Gastrocnemius medialis (tissue), 4 donors: ENCODE measurements around the gene DCC. TPM values are rescaled to one million over a fixed set of nuclear protein-coding genes. Genes with fewer than 3 reads are reported as not detected.

ENCODE experiments used
- ATAC-seq, 2 donors: fragments of 150-250 bp; one replicate each; pipeline ENCODE4 v1.9.1; 2016
- DNase-seq, 2 donors: peaks; one replicate each; pipeline ENCODE4 v3.0.0-alpha.2; 2019
- H3K27ac ChIP-seq, 4 donors: fragments of 200-600 bp; sonication (generic); 1 replicate in 1 of 4; 2 replicates in 3 of 4; pipeline ENCODE4 v1.5.1; 2016 to 2018; ENCODE audit warnings: mild to moderate bottlenecking in 2 of 4, moderate library complexity in 1 of 4
- H3K27me3 ChIP-seq, 3 donors: fragments of 200-600 bp; sonication (generic) in 2 of 3; 1 replicate in 1 of 3; 2 replicates in 2 of 3; pipeline versions ENCODE4 v1.5.1 to v1.6.0; 2016 to 2019; ENCODE audit warnings: mild to moderate bottlenecking in 1 of 3, moderate library complexity in 1 of 3
- H3K36me3 ChIP-seq, 2 donors: fragments of 200-600 bp; sonication (generic) in 1 of 2; one replicate each; pipeline ENCODE4 v1.5.1; 2017 to 2018
- H3K4me1 ChIP-seq, 2 donors: fragments of 200-600 bp; sonication (generic) in 1 of 2; one replicate each; pipeline ENCODE4 v1.5.1; 2016 to 2017; ENCODE audit warnings: mild to moderate bottlenecking in 2 of 2
- H3K4me3 ChIP-seq, 4 donors: fragments of 200-600 bp; sonication (generic) in 3 of 4; 1 replicate in 1 of 4; 2 replicates in 3 of 4; pipeline ENCODE4 v1.5.1; 2016 to 2019; ENCODE audit warnings: mild to moderate bottlenecking in 2 of 4
- H3K9me3 ChIP-seq, 3 donors: fragments of 200-600 bp; sonication (generic) in 2 of 3; 1 replicate in 1 of 3; 2 replicates in 2 of 3; pipeline ENCODE4 v1.5.1; 2016 to 2019
- CTCF ChIP-seq, 5 experiments: fragments of 450-650 bp in 3 of 5; fragments of 200-600 bp in 2 of 5; sonication (generic) in 2 of 5; IDR thresholded peaks in 4 of 5; conservative IDR thresholded peaks in 1 of 5; 1 replicate in 4 of 5; 2 replicates in 1 of 5; pipeline ENCODE4 v1.5.1; 2016 to 2019; ENCODE audit warnings: antibody characterized with exemption in 5 of 5, mild to moderate bottlenecking in 3 of 5, moderate library complexity in 3 of 5
- POLR2A ChIP-seq, 2 donors: fragments of 450-650 bp; IDR thresholded peaks; one replicate each; pipeline ENCODE4 v1.6.1; 2017; ENCODE audit warnings: antibody characterized with exemption in 2 of 2, mild to moderate bottlenecking in 2 of 2, moderate library complexity in 2 of 2
- in situ Hi-C, 4 donors: fragments of 200-750 bp; cut with MboI; loops; one replicate each; pipeline versions ENCODE4 v1.15.0 to v1.8.0; 2017; ENCODE audit warnings: low sequenced_read_pairs in 4 of 4
- intact Hi-C: fragments of 100-400 bp; cut with DNase I; formaldehyde crosslinking; loops from one replicate; pipeline ENCODE4 v1.15.1; 2023; ENCODE audit warnings: low total_unique reads
- total RNA-seq, 4 donors: library from RNA; depleted of rRNA; stranded (reverse); fragments of >200 nt; gene quantifications; one replicate each; pipeline versions ENCODE4 v1.1.0 to v1.2.3, GENCODE V29; 2016

DCC gene
- total RNA-seq, 4 donors from 2014 or later = not detected

- DNase-seq = no peak
- Histone ChIP-seq H3K27me3 (no peaks in the 10 kb centered on the region), H3K9me3 (no peaks in the 10 kb centered on the region), H3K4me3 (no peak overlapping the region), H3K36me3 (no peaks in the 10 kb centered on the region), H3K4me1 (no peaks in the 10 kb centered on the region), H3K27ac (no peak overlapping the region)
- no peak for ATAC-seq
- TF ChIP-seq POLR2A (IDR thresholded peaks at IDR 0.05) = no peak
- no peak for TF ChIP-seq CTCF (IDR thresholded peaks at IDR 0.05 in 4 of 5, conservative IDR thresholded peaks at IDR 0.05 in 1 of 5)
- intact Hi-C loops (no loop called here), in situ Hi-C loops (no loop called here)
Measured at GRCh38 chr18:52582516-52582915, 242.5 kb downstream of the DCC start.

- no peak overlapping the region for H3K4me3 ChIP-seq
- no peak for TF ChIP-seq POLR2A (IDR thresholded peaks at IDR 0.05)
- no peak for TF ChIP-seq CTCF (IDR thresholded peaks at IDR 0.05 in 4 of 5, conservative IDR thresholded peaks at IDR 0.05 in 1 of 5)
- no peaks in the 10 kb centered on the region for H3K36me3 ChIP-seq
- H3K27me3 ChIP-seq = no peaks in the 10 kb centered on the region
- ATAC-seq (no peak), DNase-seq (no peak)
- intact Hi-C loops = no loop called here
- in situ Hi-C loops = no loop called here
- no peaks in the 10 kb centered on the region for H3K4me1 ChIP-seq
- H3K27ac ChIP-seq = no peak overlapping the region
- H3K9me3 ChIP-seq = no peaks in the 10 kb centered on the region
Measured at GRCh38 chr18:52588931-52589330, 248.9 kb downstream of the DCC start.

- Histone ChIP-seq H3K36me3 (no peaks in the 10 kb centered on the region), H3K4me1 (no peaks in the 10 kb centered on the region), H3K9me3 (no peaks in the 10 kb centered on the region), H3K4me3 (no peak overlapping the region), H3K27ac (no peak overlapping the region), H3K27me3 (no peaks in the 10 kb centered on the region)
- in situ Hi-C loops = no loop called here
- TF ChIP-seq CTCF (IDR thresholded peaks at IDR 0.05 in 4 of 5, conservative IDR thresholded peaks at IDR 0.05 in 1 of 5) (no peak), POLR2A (IDR thresholded peaks at IDR 0.05) (no peak)
- intact Hi-C loops = no loop called here
- no peak for DNase-seq
- no peak for ATAC-seq
Measured at GRCh38 chr18:52596748-52597435, 256.9 kb downstream of the DCC start.

- no peak for ATAC-seq
- H3K4me3 ChIP-seq = no peak overlapping the region
- no peak for TF ChIP-seq POLR2A (IDR thresholded peaks at IDR 0.05)
- TF ChIP-seq CTCF (IDR thresholded peaks at IDR 0.05 in 4 of 5, conservative IDR thresholded peaks at IDR 0.05 in 1 of 5) = no peak
- no peaks in the 10 kb centered on the region for H3K4me1 ChIP-seq
- in situ Hi-C loops (no loop called here), intact Hi-C loops (no loop called here)
- DNase-seq = no peak
- no peaks in the 10 kb centered on the region for H3K9me3 ChIP-seq
- no peak overlapping the region for H3K27ac ChIP-seq
- no peaks in the 10 kb centered on the region for H3K36me3 ChIP-seq
- no peaks in the 10 kb centered on the region for H3K27me3 ChIP-seq
Measured at GRCh38 chr18:52598921-52599320, 258.9 kb downstream of the DCC start.

- H3K36me3 ChIP-seq = no peaks in the 10 kb centered on the region
- in situ Hi-C loops (no loop called here), intact Hi-C loops (no loop called here)
Measured at GRCh38 chr18:52602820-52603219, 262.8 kb downstream of the DCC start.

More at GRCh38 chr18:52602820-52603219, 262.8 kb downstream of the DCC start:
- H3K27me3 ChIP-seq = no peaks in the 10 kb centered on the region
- H3K4me1 ChIP-seq = no peaks in the 10 kb centered on the region
- DNase-seq (no peak), ATAC-seq (no peak)
- TF ChIP-seq POLR2A (IDR thresholded peaks at IDR 0.05) (no peak), CTCF (IDR thresholded peaks at IDR 0.05 in 4 of 5, conservative IDR thresholded peaks at IDR 0.05 in 1 of 5) (no peak)
- H3K4me3 ChIP-seq = no peak overlapping the region
- H3K9me3 ChIP-seq = no peaks in the 10 kb centered on the region
- no peak overlapping the region for H3K27ac ChIP-seq
